Duodenal mucosa (tissue), 2 donors: ENCODE measurements around the gene MATN1.

Experiments used
- H3K27ac ChIP-seq: one replicate; pipeline ENCODE4 v1.7.0; 2013; ENCODE audit warnings: low read depth, low read length
- H3K27me3 ChIP-seq, 2 donors: one replicate each; pipeline ENCODE4 v1.7.0; 2013; ENCODE audit warnings: low read length in 2 of 2, control low read depth in 1 of 2; ENCODE audit not compliant: insufficient read depth in 2 of 2, control insufficient read depth in 1 of 2
- H3K36me3 ChIP-seq, 2 donors: one replicate each; pipeline ENCODE4 v1.7.0; 2013; ENCODE audit warnings: low read length in 2 of 2, control low read depth in 1 of 2; ENCODE audit not compliant: insufficient read depth in 2 of 2, control insufficient read depth in 1 of 2
- H3K4me1 ChIP-seq, 2 donors: one replicate each; pipeline ENCODE4 v1.7.0; 2013; ENCODE audit warnings: low read length in 2 of 2, control low read depth in 1 of 2; ENCODE audit not compliant: insufficient read depth in 2 of 2, control insufficient read depth in 1 of 2
- H3K4me3 ChIP-seq, 2 donors: one replicate each; pipeline ENCODE4 v1.7.0; 2013; ENCODE audit warnings: low read length in 2 of 2, low read depth in 1 of 2
- H3K9ac ChIP-seq, 2 donors: one replicate each; pipeline ENCODE4 v1.7.0; 2013; ENCODE audit warnings: low read length in 2 of 2, low read depth in 1 of 2
- H3K9me3 ChIP-seq, 2 donors: one replicate each; pipeline ENCODE4 v1.7.0; 2013; ENCODE audit warnings: low read length in 2 of 2, control low read depth in 1 of 2; ENCODE audit not compliant: control insufficient read depth in 1 of 2

MATN1 gene

GRCh38 chr1:30757352-30758120 is 34.2 kb upstream of the MATN1 start, which contains the start of gene LAPTM5:
LAPTM5 (minus strand) TSS chr1:30757774; CDS start chr1:30757745, 29 bp downstream.
- H3K9me3 ChIP-seq, result no peaks in the 10 kb centered on the region
- peak within 1 kb of the TSS; percentile 77 for H3K27ac ChIP-seq
- peak within 1 kb of the TSS; percentile 55 to 63 for H3K9ac ChIP-seq
- no peaks in the 10 kb centered on the region for H3K36me3 ChIP-seq
- peak within 1 kb of the TSS; percentile 71 for H3K4me3 ChIP-seq
- no peaks in the 10 kb centered on the region for H3K27me3 ChIP-seq
- peaks cover 14 to 27% of the 10 kb centered on the region in 2 donors for H3K4me1 ChIP-seq

GRCh38 chr1:30756545-30757351 is 33.4 kb upstream of the MATN1 start:
- H3K4me1 ChIP-seq, result peaks cover 19 to 27% of the 10 kb centered on the region in 2 donors
- peak overlapping the region; percentile 55 to 63 for H3K9ac ChIP-seq
- H3K27ac ChIP-seq, result peak overlapping the region; percentile 77
- no peaks in the 10 kb centered on the region for H3K36me3 ChIP-seq
- H3K27me3 ChIP-seq, result no peaks in the 10 kb centered on the region
- peak overlapping the region; percentile 71 for H3K4me3 ChIP-seq
- H3K9me3 ChIP-seq, result no peaks in the 10 kb centered on the region

GRCh38 chr1:30756206-30756544 is 32.8 kb upstream of the MATN1 start:
- Histone ChIP-seq H3K27ac (no peak overlapping the region), H3K4me3 (peak overlapping the region; percentile 56 to 71), H3K9ac (peak overlapping the region; percentile 16 to 26), H3K27me3 (no peaks in the 10 kb centered on the region), H3K36me3 (no peaks in the 10 kb centered on the region), H3K4me1 (peaks cover 19 to 30% of the 10 kb centered on the region in 2 donors), H3K9me3 (no peaks in the 10 kb centered on the region)

- H3K9ac ChIP-seq, result peak overlapping the region; percentile 16 to 26
- H3K36me3 ChIP-seq, result no peaks in the 10 kb centered on the region
- peaks cover 17 to 35% of the 10 kb centered on the region in 2 donors for H3K4me1 ChIP-seq
- H3K4me3 ChIP-seq, result peak overlapping the region; percentile 56 to 71
- H3K27ac ChIP-seq, result no peak overlapping the region
- H3K9me3 ChIP-seq, result no peaks in the 10 kb centered on the region
- H3K27me3 ChIP-seq, result no peaks in the 10 kb centered on the region
Measured at GRCh38 chr1:30755746-30756145, 32.4 kb upstream of the MATN1 start.

- peaks cover 20 to 38% of the 10 kb centered on the region in 2 donors for H3K4me1 ChIP-seq
- H3K27ac ChIP-seq, result no peak overlapping the region
- H3K9ac ChIP-seq, result peak overlapping the region in 1 of 2 donors; percentile 16
Measured at GRCh38 chr1:30755334-30755733, 31.9 kb upstream of the MATN1 start.

GRCh38 chr1:30754684-30755171 is 31.3 kb upstream of the MATN1 start:
- Histone ChIP-seq H3K9ac (no peak overlapping the region), H3K27ac (no peak overlapping the region), H3K4me3 (peak overlapping the region; percentile 56 to 71), H3K36me3 (no peaks in the 10 kb centered on the region), H3K27me3 (no peaks in the 10 kb centered on the region), H3K9me3 (no peaks in the 10 kb centered on the region), H3K4me1 (peaks cover 21 to 36% of the 10 kb centered on the region in 2 donors)

More at GRCh38 chr1:30755334-30755733, 31.9 kb upstream of the MATN1 start:
- H3K36me3 ChIP-seq, result no peaks in the 10 kb centered on the region
- no peaks in the 10 kb centered on the region for H3K9me3 ChIP-seq
- H3K27me3 ChIP-seq, result no peaks in the 10 kb centered on the region
- H3K4me3 ChIP-seq, result peak overlapping the region; percentile 56 to 71

- no peak overlapping the region for H3K27ac ChIP-seq
- peak overlapping the region in 1 of 2 donors; percentile 2 for H3K9ac ChIP-seq
- H3K36me3 ChIP-seq, result no peaks in the 10 kb centered on the region
- H3K9me3 ChIP-seq, result no peaks in the 10 kb centered on the region
- peak overlapping the region; percentile 25 to 44 for H3K4me3 ChIP-seq
- peaks cover 27 to 36% of the 10 kb centered on the region in 2 donors for H3K4me1 ChIP-seq
- no peaks in the 10 kb centered on the region for H3K27me3 ChIP-seq
Measured at GRCh38 chr1:30753660-30754123, 30.3 kb upstream of the MATN1 start.

- H3K9ac ChIP-seq, result no peak overlapping the region
- H3K4me3 ChIP-seq, result peak overlapping the region in 1 of 2 donors; percentile 44
- H3K27me3 ChIP-seq, result no peaks in the 10 kb centered on the region
- H3K36me3 ChIP-seq, result no peaks in the 10 kb centered on the region
- H3K4me1 ChIP-seq, result peaks cover 33 to 34% of the 10 kb centered on the region in 2 donors
- H3K9me3 ChIP-seq, result no peaks in the 10 kb centered on the region
- no peak overlapping the region for H3K27ac ChIP-seq
Measured at GRCh38 chr1:30753118-30753517, 29.7 kb upstream of the MATN1 start.

- Histone ChIP-seq H3K27ac (no peak overlapping the region), H3K4me3 (no peak overlapping the region), H3K9ac (no peak overlapping the region), H3K27me3 (no peaks in the 10 kb centered on the region), H3K36me3 (no peaks in the 10 kb centered on the region), H3K9me3 (no peaks in the 10 kb centered on the region), H3K4me1 (peaks cover 37 to 38% of the 10 kb centered on the region in 2 donors)
Measured at GRCh38 chr1:30752651-30752908, 29.2 kb upstream of the MATN1 start.
